Naive thymus-derived CD4-positive, alpha-beta T cell (primary cell): ENCODE data around the gene EEF1B2. TPM values are rescaled to one million over a fixed set of nuclear protein-coding genes. Genes with fewer than 3 reads are reported as not detected.

Source experiments
- ATAC-seq: fragments of 150-1000 bp; cut with Tn5 transposase; 2 replicates; pipeline ENCODE4 v1.10.0; 2021; ENCODE audit warnings: mild to moderate bottlenecking, moderate library complexity
- CTCF ChIA-PET: fragments of 350-600 bp; sonication (Branson Sonifier 250); formaldehyde crosslinking; loops from one replicate; lab custom pipeline; 2021; ENCODE audit warnings: antibody characterized with exemption; lab: Charles Lee
- POLR2A ChIA-PET: fragments of 350-600 bp; sonication (Branson Sonifier 250); formaldehyde crosslinking; loops from one replicate; lab custom pipeline; 2021; ENCODE audit warnings: antibody characterized with exemption, inconsistent platforms; lab: Charles Lee
- DNase-seq, 9 donors: peaks; one replicate each; pipeline versions ENCODE4 v3.0.0 to v3.0.0-alpha.2; 2020 to 2022; ENCODE audit warnings: mixed read lengths in 1 of 9
- H3K27ac ChIP-seq: one replicate; pipeline ENCODE4 v1.7.0; 2013; ENCODE audit warnings: mild to moderate bottlenecking, low read depth, low read length, moderate library complexity
- H3K27me3 ChIP-seq, 2 donors: one replicate each; pipeline ENCODE4 v1.7.0; 2013; ENCODE audit warnings: low read length in 2 of 2, mild to moderate bottlenecking in 2 of 2, moderate library complexity in 2 of 2; ENCODE audit not compliant: control insufficient read depth in 2 of 2, insufficient read depth in 2 of 2
- H3K36me3 ChIP-seq, 3 experiments: 1 replicate in 2 of 3; 2 replicates in 1 of 3; pipeline ENCODE4 v1.7.0; 2013; ENCODE audit warnings: low read length in 3 of 3, mild to moderate bottlenecking in 3 of 3, moderate library complexity in 1 of 3; ENCODE audit not compliant: insufficient read depth in 3 of 3, control insufficient read depth in 2 of 3
- H3K4me1 ChIP-seq, 2 donors: one replicate each; pipeline ENCODE4 v1.7.0; 2013; ENCODE audit warnings: low read length in 2 of 2, mild to moderate bottlenecking in 2 of 2, moderate library complexity in 1 of 2; ENCODE audit not compliant: control insufficient read depth in 2 of 2, insufficient read depth in 2 of 2
- H3K4me3 ChIP-seq: 2 replicates; pipeline ENCODE4 v1.7.0; 2013; ENCODE audit warnings: mild to moderate bottlenecking, low read length
- H3K9me3 ChIP-seq, 3 experiments: 1 replicate in 2 of 3; 2 replicates in 1 of 3; pipeline ENCODE4 v1.7.0; 2013; ENCODE audit warnings: low read length in 3 of 3; ENCODE audit not compliant: control insufficient read depth in 2 of 3
- H3K27ac Mint-ChIP-seq, 9 donors: one replicate each; pipeline ENCODE4 v1.8.0; 2020 to 2022; ENCODE audit warnings: mixed read lengths in 9 of 9, mild to moderate bottlenecking in 8 of 9, moderate library complexity in 5 of 9, inconsistent platforms in 2 of 9
- H3K27me3 Mint-ChIP-seq, 5 donors: one replicate each; pipeline ENCODE4 v1.8.0; 2021 to 2022; ENCODE audit warnings: mixed read lengths in 5 of 5, mild to moderate bottlenecking in 1 of 5
- H3K36me3 Mint-ChIP-seq, 5 donors: one replicate each; pipeline ENCODE4 v1.8.0; 2020 to 2022; ENCODE audit warnings: mixed read lengths in 5 of 5, mild to moderate bottlenecking in 3 of 5, inconsistent platforms in 1 of 5
- H3K4me1 Mint-ChIP-seq, 7 donors: one replicate each; pipeline ENCODE4 v1.8.0; 2020 to 2022; ENCODE audit warnings: mixed read lengths in 7 of 7, mild to moderate bottlenecking in 3 of 7, inconsistent platforms in 1 of 7
- H3K4me3 Mint-ChIP-seq, 10 donors: one replicate each; pipeline ENCODE4 v1.8.0; 2020 to 2022; ENCODE audit warnings: mild to moderate bottlenecking in 10 of 10, mixed read lengths in 10 of 10, moderate library complexity in 6 of 10, inconsistent platforms in 2 of 10
- H3K9me3 Mint-ChIP-seq, 11 donors: one replicate each; pipeline ENCODE4 v1.8.0; 2020 to 2022; ENCODE audit warnings: mixed read lengths in 11 of 11, mild to moderate bottlenecking in 4 of 11, inconsistent platforms in 1 of 11, moderate library complexity in 1 of 11
- intact Hi-C, 2 donors: fragments of 100-400 bp; cut with micrococcal nuclease; formaldehyde crosslinking; loops; one replicate each; pipeline ENCODE4 v1.15.1; 2023
- polyA plus RNA-seq, 2 donors: library from polyadenylated mRNA; unstranded; fragments of 300-500 nt; fragmentation: Illumina TruSeq; gene quantifications; one replicate each; pipeline ENCODE4 v1.2.3, GENCODE V29; 2021
- total RNA-seq, 6 experiments: library from RNA in 5 of 6; stranded (reverse) in 5 of 6; gene quantifications; 1 replicate in 5 of 6; 2 replicates in 1 of 6; pipeline ENCODE4 v1.2.3 and lab custom pipeline; 2021 to 2026

The EEF1B2 gene
- total and polyA plus RNA-seq, 7 experiments from 2014 or later, result 542 to 1,474 (median 1,164) TPM

DNA sequence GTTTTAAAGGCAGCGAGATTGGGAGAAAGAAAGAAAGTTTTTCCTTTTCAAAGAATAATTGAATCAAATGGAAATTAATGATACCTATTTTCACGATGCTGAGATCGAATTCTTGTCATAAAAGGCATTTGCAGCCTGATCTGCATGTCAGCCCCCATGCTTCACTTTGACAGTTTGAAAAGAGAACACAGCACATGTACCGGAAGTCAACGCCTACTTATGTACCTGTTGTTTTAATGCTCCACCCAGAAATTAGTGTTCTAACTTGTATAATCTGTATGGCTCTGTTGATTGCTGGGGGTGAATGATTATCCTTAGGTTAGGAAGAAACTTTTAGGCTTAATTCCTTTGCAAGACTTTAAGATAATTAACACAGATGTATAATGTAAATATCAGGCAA, 31.0 kb downstream of the EEF1B2 start:
- H3K27me3 ChIP-seq, result no peaks in the 10 kb centered on the region
- no peak overlapping the region for H3K27ac Mint-ChIP-seq
- H3K4me1 Mint-ChIP-seq, result no peaks in the 10 kb centered on the region
- H3K36me3 ChIP-seq, result no peaks in the 10 kb centered on the region
- intact Hi-C loops, result no loop called here
- H3K4me1 ChIP-seq, result no peaks in the 10 kb centered on the region
- no peak overlapping the region for H3K27ac ChIP-seq
- peaks cover 6 to 22% (median 15%) of the 10 kb centered on the region in 5 donors for H3K27me3 Mint-ChIP-seq
- no peak for DNase-seq
- no peak for ATAC-seq
- ChIA-PET CTCF (no interaction called here), POLR2A (no interaction called here)
- peaks cover 0 to 2% (median 0%) of the 10 kb centered on the region in 11 donors for H3K9me3 Mint-ChIP-seq
- H3K4me3 ChIP-seq, result no peak overlapping the region
- no peak overlapping the region for H3K4me3 Mint-ChIP-seq
- no peaks in the 10 kb centered on the region for H3K36me3 Mint-ChIP-seq
- H3K9me3 ChIP-seq, result no peaks in the 10 kb centered on the region

DNA sequence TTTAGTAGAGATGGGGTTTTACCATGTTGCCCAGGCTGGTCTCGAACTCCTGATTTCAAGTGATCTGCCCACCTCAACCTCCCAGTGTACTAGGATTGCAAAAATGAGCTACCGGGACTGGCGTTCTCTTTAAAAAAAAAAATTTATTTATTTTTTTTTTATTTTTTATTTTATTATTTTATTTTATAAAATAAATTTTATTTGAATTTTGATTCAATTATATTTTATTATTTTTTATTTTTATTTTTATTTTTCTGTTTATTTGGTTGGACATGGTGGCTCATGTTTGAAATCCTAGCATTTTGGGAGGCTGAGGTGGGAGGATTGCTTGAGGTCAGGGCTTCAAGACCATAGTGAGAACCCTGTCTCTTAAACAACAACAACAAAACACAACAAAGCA, 32.5 kb downstream of the EEF1B2 start:
- ATAC-seq (no peak), DNase-seq (no peak)
- Mint-ChIP-seq H3K27ac (no peak overlapping the region), H3K27me3 (peaks cover 13 to 22% (median 15%) of the 10 kb centered on the region in 5 donors), H3K4me3 (no peak overlapping the region), H3K36me3 (no peaks in the 10 kb centered on the region), H3K9me3 (no peaks in the 10 kb centered on the region), H3K4me1 (no peaks in the 10 kb centered on the region)
- H3K27ac ChIP-seq, result no peak overlapping the region
- ChIA-PET POLR2A (no interaction called here), CTCF (no interaction called here)
- H3K36me3 ChIP-seq, result no peaks in the 10 kb centered on the region
- no peaks in the 10 kb centered on the region for H3K9me3 ChIP-seq
- H3K4me3 ChIP-seq, result no peak overlapping the region
- intact Hi-C loops, result no loop called here
- H3K27me3 ChIP-seq, result no peaks in the 10 kb centered on the region
- H3K4me1 ChIP-seq, result no peaks in the 10 kb centered on the region

- intact Hi-C loops, result no loop called here
- Histone ChIP-seq H3K4me1 (no peaks in the 10 kb centered on the region), H3K9me3 (no peaks in the 10 kb centered on the region), H3K27ac (no peak overlapping the region), H3K27me3 (no peaks in the 10 kb centered on the region), H3K36me3 (no peaks in the 10 kb centered on the region), H3K4me3 (no peak overlapping the region)
- Mint-ChIP-seq H3K9me3 (no peaks in the 10 kb centered on the region), H3K27ac (no peak overlapping the region), H3K27me3 (peaks cover 14 to 27% (median 16%) of the 10 kb centered on the region in 5 donors), H3K36me3 (no peaks in the 10 kb centered on the region), H3K4me1 (no peaks in the 10 kb centered on the region), H3K4me3 (no peak overlapping the region)
- CTCF ChIA-PET, result no interaction called here
- DNase-seq (no peak), ATAC-seq (no peak)
- POLR2A ChIA-PET, result no interaction called here
These were observed 34.1 kb downstream of the EEF1B2 start for GRCh38 chr2:206193671-206194357.

DNA sequence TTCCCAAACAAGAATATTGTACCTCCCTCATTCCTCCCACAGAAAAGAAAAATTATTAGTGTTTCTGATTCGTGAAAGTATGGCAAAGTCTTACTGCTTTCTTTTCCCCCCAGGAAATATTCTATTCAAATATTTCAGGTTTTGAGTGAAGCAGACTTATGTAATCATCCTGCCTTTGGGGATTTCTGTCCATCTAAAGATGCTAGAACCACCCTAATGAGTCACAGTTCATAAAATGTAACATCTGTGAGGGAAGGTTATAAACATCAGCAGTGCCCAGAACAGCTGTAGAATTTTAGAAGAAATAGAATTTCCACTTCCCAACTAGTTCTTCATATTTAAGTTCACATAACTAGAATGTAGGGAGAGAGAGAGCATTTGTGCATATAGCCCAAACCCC, 39.0 kb downstream of the EEF1B2 start:
- DNase-seq (no peak), ATAC-seq (no peak)
- H3K4me1 ChIP-seq, result no peaks in the 10 kb centered on the region
- Mint-ChIP-seq H3K27me3 (peaks cover 9 to 31% (median 20%) of the 10 kb centered on the region in 5 donors), H3K36me3 (peaks cover 0 to 7% (median 0%) of the 10 kb centered on the region in 5 donors), H3K4me1 (no peaks in the 10 kb centered on the region), H3K27ac (no peak overlapping the region), H3K4me3 (no peak overlapping the region), H3K9me3 (peaks cover 0 to 3% (median 0%) of the 10 kb centered on the region in 11 donors)
- ChIA-PET CTCF (no interaction called here), POLR2A (no interaction called here)
- no peak overlapping the region for H3K27ac ChIP-seq
- no peaks in the 10 kb centered on the region for H3K9me3 ChIP-seq
- intact Hi-C loops, result no loop called here
- H3K4me3 ChIP-seq, result no peak overlapping the region
- no peaks in the 10 kb centered on the region for H3K27me3 ChIP-seq
- H3K36me3 ChIP-seq, result no peaks in the 10 kb centered on the region

GRCh38 chr2:206201075-206201848, 41.6 kb downstream of the EEF1B2 start:
- Histone ChIP-seq H3K4me3 (no peak overlapping the region), H3K4me1 (no peaks in the 10 kb centered on the region), H3K36me3 (no peaks in the 10 kb centered on the region), H3K27ac (no peak overlapping the region), H3K9me3 (no peaks in the 10 kb centered on the region), H3K27me3 (no peaks in the 10 kb centered on the region)
- no peak for DNase-seq
- no peak for ATAC-seq
- no peak overlapping the region for H3K27ac Mint-ChIP-seq
- H3K9me3 Mint-ChIP-seq, result peaks cover 0 to 4% (median 0%) of the 10 kb centered on the region in 11 donors
- CTCF ChIA-PET, result no interaction called here
- peaks cover 6 to 25% (median 17%) of the 10 kb centered on the region in 5 donors for H3K27me3 Mint-ChIP-seq
- H3K4me3 Mint-ChIP-seq, result no peak overlapping the region
- intact Hi-C loops, result no loop called here
- H3K4me1 Mint-ChIP-seq, result peaks cover 0 to 4% (median 0%) of the 10 kb centered on the region in 7 donors
- H3K36me3 Mint-ChIP-seq, result peaks cover 0 to 7% (median 0%) of the 10 kb centered on the region in 5 donors
- POLR2A ChIA-PET, result interaction anchor here (0.6 kb wide), 1 partner anchor 1329 kb away, joined by 3 read pairs; no protein-coding TSS in a partner anchor

GRCh38 chr2:206202446-206202845, 42.8 kb downstream of the EEF1B2 start:
- no peaks in the 10 kb centered on the region for H3K4me1 ChIP-seq
- DNase-seq (no peak), ATAC-seq (no peak)
- POLR2A ChIA-PET, result no interaction called here
- peaks cover 6 to 19% (median 16%) of the 10 kb centered on the region in 5 donors for H3K27me3 Mint-ChIP-seq
- H3K4me1 Mint-ChIP-seq, result peaks cover 0 to 4% (median 0%) of the 10 kb centered on the region in 7 donors
- no peaks in the 10 kb centered on the region for H3K9me3 ChIP-seq
- no peak overlapping the region for H3K27ac ChIP-seq
- H3K27ac Mint-ChIP-seq, result no peak overlapping the region
- peaks cover 0 to 7% (median 0%) of the 10 kb centered on the region in 5 donors for H3K36me3 Mint-ChIP-seq
- no peaks in the 10 kb centered on the region for H3K27me3 ChIP-seq
- peaks cover 0 to 4% (median 0%) of the 10 kb centered on the region in 11 donors for H3K9me3 Mint-ChIP-seq
- CTCF ChIA-PET, result no interaction called here
- intact Hi-C loops, result no loop called here
- no peaks in the 10 kb centered on the region for H3K36me3 ChIP-seq
- no peak overlapping the region for H3K4me3 ChIP-seq
- H3K4me3 Mint-ChIP-seq, result no peak overlapping the region
